ENCODE data around the gene PLEKHG4B.

Gene PLEKHG4B

DNA sequence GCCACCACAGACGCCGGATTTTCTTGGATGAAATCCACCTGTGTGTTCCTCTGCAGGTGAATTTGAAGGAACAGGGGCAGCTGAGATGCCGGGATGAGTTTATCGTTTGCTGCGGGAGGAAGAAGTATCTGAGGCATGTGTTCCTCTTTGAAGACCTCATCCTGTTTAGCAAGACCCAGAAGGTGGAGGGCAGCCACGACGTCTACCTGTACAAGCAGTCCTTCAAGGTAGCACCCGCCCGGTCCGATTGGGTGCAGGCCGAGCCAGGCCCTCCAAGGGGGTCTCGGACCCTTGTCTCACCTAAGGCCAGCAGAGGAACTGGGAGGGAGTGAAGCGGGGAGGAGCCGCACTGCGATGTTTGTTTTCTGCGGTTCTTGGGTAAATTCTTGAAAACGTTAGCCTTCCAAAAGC, 80.9 kb downstream of the PLEKHG4B start:
- DNase-seq (ENCODE audit: low read depth): no peak

DNA sequence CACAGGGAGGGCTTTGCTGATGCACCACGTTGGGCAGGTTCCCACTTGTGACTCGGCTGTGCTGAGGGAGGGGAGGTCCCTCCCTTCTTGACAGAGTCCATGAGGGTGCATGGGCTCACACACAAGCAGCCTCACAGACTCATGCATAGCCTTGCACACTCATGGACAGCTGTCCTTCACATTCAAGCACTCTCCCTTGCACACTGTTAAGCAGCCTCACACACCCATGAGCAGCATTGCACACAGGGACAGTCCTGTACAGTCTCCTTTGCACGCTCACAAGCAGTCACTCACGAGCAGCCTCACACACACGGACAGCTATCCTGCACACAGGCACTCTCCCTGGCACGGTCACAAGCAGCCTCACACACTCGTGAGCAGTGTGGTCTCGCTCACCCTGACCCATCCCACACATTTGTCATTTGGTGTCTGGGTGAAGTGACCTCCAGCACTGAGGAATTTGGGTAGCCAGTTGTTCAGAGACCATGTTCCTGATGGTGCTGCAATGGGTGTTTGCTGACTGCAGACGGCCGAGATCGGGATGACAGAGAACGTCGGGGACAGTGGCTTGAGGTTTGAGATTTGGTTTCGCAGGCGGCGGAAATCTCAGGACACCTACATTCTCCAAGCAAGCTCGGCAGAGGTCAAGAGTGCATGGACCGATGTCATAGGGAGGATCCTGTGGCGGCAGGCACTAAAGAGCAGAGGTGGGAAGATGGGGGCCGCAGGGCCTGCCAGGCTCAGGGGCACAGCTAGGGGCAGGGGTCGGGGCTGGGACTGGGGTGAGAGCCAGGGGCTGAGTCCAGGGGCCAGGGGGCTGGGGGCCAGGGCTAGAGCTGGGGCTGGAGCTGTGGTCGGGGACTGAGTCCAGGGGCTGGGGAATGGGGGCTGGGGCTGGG, 81.7 kb downstream of the PLEKHG4B start:
- DNase-seq (ENCODE audit: low read depth): no peak

DNA sequence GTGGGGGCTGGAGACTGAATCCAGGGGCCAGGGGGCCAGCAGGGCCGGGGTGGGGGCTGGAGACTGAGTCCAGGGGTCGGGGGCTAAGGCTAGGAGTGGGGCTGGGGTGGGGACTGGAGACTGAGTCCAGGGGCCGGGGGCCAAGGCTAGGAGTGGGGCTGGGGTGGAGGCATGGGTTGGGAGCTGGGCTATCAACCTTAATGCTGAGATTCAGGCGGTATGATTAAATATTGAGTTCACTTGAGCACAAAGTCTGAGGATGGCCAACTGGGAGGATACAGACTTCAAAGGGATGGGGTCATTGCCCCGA, 82.3 kb downstream of the PLEKHG4B start:
- no peak for DNase-seq (ENCODE audit: low read depth)

DNA sequence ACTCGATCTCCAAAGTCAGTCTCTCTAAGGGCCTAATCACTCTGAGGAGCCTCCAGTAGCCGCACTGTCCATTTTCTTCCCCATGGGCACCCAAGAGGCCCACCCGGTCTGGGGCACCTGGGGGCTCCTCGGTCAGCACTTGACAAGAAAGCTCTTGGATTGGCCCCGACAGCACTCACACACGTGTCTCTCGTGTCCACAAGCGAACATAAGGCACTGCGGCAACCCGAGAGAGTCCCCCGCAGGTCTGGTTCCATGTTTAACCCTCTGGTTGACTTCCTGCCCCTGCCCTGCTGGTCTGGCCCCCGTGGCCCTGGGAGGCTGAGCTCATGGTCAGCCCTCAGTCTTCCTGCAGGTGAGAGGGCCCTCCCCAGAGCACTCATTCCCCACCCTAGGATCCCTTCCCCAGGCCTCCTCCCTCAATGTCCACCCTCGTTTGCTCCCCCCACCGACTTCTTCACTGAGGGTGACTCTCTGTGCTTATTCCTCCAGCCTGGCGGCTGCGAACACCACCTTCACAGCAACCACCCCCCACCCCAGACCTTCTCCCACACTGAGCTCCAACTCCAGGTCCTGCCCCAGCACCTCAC, 83.0 kb downstream of the PLEKHG4B start:
- DNase-seq (ENCODE audit: low read depth): no peak

DNA sequence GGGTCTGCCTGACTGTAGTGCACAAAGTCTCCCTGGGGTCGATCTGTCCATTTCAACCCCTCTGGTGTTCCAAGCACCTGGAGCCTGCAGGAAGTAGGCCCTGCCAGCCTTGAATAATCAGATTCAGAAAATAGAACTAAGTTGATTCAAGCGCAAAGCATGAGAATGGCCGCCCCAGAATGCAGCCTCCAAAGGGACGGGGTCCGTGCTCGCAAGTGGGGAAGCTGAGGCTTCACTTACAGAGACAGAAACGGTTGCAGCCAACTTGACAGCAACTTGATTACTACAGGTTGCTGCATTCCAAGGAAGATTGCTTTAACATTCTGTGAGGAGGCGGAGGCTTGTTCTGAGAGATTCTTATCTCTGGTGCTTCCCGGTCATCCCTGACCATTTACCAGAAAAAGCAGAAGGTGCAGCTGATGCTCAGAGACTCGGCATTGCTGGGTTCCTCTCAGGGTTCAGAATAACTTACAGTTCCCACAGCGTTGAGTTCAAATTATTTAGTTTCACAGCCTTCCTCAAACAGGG, 84.4 kb downstream of the PLEKHG4B start:
- no peak for DNase-seq (ENCODE audit: low read depth)

DNA sequence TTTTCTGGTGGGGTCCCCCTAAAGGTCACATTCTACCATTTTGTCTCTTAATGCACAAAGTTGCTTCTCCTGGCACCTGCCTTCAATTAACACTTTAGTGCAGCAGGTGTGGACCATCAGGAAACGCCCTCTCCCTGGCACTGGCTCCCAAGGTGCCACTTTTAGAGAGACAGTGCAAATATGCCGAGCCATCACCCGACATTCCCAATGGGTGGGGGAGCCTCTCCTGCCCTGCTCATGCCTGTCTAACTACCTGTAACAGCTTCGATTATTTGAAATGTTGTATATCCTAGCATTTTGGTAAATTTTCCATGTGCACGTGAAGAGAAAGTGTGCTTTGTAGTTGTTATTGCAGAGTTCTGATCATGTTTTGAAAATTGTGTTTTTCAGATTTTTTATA, 86.1 kb downstream of the PLEKHG4B start:
- no peak for DNase-seq (ENCODE audit: low read depth)

DNA sequence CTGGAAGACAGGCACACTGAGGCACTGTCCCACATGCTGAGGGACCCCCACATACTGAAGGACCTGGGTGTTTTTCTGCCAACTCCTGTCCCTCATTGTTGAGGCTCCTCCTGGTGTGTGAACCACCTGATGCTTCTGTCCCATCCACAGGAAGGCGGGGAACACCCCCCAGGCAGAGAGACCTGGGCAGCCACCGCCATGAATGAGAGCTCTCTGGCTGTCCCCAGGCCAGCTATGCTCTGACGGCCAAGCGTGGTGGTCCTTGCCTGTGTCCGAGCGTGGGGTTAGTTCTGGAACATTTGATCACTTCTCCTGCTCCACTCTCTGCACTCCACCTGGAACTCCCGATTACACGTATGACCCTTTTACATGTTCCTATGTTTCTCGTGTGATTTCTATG, 87.4 kb downstream of the PLEKHG4B start:
- no peak for DNase-seq (ENCODE audit: low read depth)

DNA sequence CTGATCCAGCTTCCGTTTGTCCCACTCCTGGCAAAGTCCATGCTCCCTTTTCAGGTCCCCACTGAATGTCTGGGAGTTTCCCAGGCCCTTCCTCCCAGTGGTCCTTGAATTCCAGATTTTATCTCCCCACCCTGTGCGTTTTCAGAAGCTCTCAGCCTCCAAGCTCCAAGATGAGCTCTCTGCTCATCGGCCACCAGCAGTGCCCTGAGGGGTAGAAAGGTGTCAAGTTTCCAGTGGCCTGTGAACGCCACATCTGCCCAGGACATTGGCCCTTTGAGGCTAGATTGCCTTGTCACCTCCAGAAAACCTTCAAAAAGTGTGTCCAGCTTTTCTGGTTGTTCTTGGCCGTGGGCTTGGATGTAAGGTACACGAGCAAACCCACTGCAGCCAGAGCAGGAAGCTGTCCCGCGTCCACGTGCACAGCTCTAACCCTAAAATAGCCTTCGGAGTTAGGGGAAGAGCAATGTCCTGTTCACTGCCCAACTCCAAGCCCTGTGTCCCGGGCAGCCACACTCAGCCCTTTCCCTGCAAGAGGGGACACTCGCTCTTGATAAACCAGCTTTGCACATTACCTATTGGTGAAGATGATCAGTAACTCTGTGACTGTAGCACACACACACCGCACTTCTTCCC, 88.4 kb downstream of the PLEKHG4B start:
- no peak for DNase-seq (ENCODE audit: low read depth)

DNA sequence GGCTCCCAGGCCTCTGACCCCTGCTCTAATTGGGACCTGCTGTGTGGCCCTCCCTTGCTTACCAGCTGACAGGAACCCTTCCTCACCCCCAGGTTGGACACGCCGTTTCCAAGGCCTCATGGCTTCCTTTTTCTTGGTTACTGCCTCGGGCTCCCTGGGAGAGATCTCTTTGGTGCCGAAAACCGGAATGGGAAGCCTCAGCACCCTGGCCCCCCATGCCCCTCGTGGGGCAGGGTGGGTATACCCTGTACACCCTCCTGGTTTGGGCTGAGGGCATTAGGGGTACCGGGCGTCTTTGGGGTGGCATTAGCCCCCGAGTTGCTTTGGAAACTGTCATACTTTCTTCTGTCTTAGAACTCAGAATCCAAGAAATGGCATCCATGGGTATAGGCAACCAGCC, 89.2 kb downstream of the PLEKHG4B start:
- DNase-seq (ENCODE audit: low read depth): no peak

DNA sequence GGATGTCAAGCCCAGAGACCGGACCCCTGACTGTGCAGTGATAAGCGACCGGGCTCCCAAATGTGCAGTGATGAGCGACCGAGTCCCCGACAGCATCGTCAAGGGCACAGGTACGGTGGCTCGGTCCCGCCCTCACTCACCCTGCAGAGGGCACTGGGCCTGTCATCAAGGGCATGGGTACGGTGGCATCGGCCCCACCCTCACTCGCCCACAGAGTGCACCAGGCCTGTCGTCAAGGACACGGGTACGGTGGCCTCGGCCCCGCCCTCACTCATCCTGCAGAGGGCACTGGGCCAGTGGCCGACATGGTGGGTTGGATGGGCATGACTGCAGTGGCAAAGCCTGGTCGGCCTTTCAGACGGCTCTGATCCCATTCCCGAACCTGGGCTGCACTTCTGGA, 89.6 kb downstream of the PLEKHG4B start:
- DNase-seq (ENCODE audit: low read depth): no peak

DNA sequence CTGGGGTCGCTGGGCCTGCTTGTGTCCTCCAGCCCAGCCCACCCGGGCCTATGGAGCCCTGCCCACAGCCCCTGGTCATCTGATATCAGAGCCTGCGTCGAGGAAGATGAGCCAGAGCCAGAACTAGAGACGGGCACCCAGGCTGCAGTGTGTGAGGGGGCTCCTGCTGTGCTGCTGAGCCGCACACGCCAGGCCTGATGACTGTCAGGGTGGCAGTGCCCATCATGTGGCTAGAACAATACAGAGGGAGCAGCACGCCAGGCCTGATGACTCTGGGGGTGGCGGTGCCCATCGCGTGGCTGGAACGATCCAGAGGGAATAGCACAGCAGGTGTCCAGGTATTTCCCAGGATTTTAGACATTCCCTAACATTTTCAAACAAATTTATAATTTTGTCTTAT, 90.2 kb downstream of the PLEKHG4B start:
- no peak for DNase-seq (ENCODE audit: low read depth)

DNA sequence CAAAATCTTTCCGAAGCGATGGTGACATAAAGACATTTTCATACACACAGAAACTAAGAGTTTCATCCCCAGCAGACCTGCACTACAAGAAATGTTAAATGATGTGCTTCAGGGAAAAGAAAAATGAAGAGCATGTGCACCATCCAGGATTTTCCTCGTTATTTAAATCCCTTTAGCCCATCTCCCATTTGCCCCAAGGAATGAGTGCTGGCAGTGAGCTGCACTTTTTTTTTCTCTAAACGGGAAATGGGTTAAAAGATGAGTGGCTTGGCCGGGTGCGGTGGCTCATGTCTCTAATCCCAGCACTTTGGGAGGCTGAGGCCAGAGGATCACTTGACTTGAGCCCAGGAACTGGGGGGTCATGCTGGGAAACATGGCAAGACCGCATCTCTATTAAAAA, 92.5 kb downstream of the PLEKHG4B start:
- no peak for DNase-seq (ENCODE audit: low read depth)

DNA sequence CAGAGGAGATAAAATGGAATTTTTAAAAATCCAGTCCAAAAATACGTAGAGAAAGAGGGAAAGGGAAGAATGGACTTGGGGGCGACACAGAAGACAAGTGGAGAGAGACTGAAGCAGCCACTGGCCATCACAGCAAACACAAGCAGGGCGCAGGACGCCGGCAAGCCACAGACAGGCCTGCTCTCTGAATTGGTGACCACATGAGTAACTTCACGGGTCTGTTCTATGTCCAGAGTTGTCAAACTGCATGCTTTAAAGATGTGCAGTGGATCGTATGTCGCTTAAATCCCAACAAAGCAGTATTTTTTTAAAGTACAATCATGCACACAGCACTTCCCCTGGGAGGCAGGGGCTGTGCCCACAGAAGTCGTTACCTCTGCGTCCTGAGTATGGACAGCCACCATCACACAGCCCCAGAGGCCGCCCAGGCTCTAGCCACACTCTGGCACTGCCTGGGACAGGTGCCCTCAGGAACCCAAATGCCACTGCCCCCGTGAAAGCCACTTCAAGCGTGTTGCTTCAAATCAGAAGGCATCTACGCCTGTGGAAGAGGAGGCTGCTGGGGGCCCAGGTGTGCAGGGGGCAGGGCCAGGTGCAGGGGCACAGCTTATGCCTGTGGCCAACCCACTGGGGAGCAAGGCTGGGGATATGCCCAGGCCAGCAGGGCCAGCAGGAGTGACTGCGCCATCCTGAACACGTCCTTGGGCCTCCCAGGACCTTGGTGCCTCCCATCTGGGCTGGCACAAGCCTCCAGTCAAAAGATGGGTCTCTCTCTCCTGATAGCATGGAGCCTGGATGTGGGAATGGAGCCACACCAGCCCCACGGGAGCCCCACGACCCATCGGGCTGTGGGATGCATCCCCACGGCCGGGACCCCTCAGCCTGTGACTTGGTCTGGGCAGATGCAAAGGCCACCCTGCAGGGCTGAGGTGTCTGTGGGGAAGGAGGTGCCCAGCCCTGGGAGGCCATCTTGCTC, 93.4 kb downstream of the PLEKHG4B start:
- no peak for DNase-seq (ENCODE audit: low read depth)

DNA sequence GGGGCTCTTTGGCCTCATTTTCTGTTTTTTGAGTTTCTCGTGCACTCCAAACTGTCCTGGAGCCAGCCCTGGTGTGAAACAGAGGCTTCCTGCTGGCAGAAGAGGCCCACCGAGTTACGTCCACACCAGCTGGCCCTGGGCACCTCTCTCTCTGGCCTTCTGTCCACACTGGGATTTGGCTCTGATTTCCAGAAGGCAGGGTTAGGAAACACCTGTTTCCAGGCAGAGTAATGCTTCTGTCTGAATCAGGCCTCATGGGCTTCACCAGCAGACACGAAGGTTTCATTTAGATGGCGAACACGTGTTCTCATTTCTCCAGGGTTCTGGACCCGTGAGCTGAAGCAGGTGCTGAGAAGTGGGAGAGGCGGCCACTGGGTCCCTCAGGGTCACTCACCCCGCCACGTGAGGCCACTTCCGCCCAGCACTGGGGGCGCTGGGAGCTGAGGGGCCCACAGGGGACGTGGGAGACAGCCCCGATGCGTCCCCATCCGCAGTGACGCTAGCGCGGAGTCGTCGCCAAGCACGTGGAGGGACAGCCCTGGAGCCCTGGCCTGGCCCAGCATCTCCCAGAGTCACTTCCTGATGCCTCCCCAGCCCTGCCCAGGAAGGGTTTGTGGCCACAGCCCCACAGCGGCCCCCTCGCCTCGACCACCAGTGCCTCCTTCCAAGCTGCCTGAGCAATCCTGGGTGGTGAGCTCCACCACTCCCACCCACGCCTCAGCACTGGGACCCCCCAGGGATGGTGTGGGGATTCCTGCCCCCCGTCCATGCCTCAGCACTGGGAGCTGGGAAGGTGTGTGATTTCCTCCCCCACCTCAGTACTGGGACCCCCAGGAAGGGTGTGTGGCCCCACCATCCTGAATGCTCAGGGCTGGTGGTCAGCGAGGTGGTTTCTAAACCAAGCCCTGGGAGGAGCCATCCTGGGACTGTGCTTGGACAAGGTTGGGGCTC, 94.4 kb downstream of the PLEKHG4B start:
- no peak for DNase-seq (ENCODE audit: low read depth)

DNA sequence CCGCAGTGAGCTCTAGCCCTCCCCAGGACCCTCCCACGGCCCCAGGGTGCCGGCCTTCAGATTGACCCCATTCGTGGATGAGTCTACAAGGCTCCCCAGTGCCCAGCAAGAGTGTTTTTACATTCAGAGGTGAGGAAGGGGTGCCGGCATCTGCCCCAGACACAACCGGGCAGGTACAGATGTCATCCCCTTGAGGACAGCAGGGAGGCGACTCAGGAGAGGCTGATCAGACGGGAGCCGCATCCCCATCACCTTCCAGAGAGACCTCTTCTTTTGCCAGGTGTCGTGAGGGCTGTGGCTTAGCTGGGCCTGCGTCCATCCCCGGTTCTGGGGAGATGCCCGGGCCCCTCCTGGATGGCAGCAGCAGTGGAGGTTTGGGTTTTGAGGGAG, 95.1 kb downstream of the PLEKHG4B start:
- no peak for DNase-seq (ENCODE audit: low read depth)

DNA sequence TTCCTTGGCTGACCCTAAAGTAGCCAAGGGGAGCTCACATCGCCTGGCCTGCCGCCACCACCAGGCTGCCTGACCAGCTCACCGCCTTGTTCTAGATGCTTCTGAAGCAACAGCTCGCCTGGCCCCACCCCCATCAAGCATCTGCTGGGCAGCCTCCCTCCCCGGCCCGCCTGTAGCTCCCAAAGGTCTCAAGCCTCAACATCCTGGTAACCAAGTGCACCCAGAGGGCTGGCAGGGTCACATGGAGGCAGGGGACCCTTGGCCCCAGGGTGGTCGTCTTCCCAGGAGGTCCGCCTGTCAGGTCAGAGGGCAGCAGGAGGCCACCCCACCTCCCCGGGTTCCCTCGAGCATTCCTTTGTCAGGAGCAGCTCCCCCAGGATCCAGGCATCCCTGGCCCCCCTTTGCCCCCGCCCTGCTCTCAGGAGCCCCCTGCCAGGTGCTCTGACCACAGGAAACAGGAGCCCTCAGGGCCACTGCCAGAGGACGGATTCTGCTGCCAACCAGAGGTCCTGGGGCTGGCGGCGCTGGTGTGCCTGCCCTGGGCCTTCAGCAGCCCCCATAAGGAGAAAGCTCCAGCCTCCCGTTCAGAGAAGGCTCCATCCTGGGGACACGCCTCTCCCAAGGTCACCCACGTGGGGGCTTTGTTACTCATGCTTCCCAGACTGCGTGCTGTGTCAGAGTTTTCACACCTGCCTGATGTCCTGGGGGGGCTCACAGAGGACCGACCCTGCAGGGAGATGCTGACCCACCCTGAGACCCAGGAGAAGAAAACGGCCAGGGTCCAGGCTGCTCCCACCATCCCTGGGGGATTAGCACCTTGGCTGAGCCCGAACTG, 95.9 kb downstream of the PLEKHG4B start:
- DNase-seq (ENCODE audit: low read depth): no peak

DNA sequence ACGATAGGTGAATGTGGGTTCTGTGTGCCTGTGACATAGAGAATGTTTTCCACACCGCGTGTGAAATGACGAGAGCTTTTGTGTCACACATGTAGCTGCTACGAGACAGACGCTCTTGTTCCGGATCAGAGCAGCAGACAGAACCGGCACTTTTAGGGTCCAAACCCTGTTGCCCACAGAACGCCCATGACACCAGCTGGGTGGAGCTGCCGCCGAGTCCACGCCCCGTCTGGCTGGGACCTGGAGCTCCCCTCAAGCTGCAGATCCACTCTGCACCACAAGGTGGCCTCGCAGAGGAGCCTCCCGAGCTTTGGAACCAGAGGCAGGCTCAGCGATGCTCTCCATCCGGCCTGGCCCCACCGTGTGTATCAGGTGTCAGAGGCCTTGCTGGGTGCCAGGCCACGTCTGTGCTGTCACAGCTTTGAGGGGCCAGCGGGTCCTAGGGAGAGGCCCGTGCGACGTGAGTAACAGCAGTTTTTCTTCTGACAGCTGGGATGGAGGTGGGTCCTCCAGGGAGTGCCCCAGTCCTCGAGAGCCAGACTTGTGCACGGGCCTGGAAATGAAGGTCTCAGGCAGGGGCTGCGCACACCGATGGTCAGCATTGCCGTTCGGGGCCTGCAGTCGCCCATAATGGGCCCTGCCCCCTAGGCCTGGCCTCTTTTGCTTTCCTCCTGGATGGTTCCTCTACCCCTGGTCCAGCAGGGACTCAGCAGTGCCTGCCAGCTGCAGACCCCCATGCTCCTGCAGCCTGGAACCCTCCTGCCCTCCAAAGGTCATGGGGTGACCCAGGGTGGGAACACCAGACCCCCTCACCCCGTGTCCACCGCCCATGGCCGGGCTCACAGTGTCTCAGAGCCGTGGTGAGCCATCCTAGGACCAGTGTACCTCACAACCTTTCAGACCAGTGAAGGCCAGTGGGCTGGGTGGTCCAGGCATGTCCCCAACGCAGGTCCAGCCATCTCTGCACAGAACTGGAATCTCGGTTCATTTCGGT, 96.8 kb downstream of the PLEKHG4B start:
- DNase-seq (ENCODE audit: low read depth): peak; percentile 53

DNA sequence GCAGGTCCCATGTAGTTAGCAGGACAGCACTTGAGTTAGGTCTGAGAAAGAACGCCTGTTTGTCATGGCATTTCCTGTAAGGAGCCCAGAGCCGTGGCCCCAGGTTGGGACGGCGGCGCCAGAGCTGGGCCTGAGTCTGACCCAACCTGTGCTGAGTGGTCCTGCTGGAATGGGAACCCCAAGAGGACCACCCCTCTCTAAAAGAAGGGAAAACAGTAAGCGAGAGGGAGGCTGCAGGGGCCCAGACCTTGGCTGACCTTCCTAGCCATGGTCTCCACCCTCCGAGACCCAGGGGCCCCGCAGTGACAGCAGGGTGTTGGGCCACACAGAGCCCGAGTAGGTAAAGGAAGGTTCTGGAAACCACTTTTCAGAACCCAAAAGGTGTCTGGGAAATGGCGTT, 97.5 kb downstream of the PLEKHG4B start:
- no peak for DNase-seq (ENCODE audit: low read depth)

DNA sequence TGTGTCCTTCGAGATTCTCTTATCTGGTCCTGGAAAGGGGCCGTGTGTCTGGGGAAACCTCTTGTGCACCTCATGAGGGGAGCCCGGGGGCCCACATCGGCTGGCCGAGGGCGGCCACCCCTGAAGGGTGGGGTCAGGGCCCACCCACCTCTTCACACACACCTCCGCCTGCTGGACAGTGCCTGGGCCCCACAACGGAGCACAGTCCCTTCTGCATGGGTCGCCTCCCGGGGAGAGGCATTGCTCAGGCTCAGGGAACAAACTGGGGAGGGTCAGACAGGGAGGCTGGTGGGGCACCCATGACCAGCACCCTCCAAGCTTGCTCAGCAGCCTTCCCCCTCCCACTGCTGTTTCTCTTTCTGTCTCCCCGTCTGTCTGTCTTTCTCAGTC, 98.0 kb downstream of the PLEKHG4B start:
- no peak for DNase-seq (ENCODE audit: low read depth)
